GM12892 (cell line): Measurements from ENCODE around the gene NKX6-2.

Source experiments
- POLR2A ChIP-seq: IDR thresholded peaks from 2 replicates; pipeline ENCODE4 v1.6.1; 2011; ENCODE audit warnings: low read depth, low read length, control low read depth
- TAF1 ChIP-seq: IDR thresholded peaks from 2 replicates; pipeline ENCODE4 v1.6.1; 2011; ENCODE audit warnings: low read depth, mild to moderate bottlenecking, control low read depth, low read length, borderline replicate concordance

GRCh38 chr10:132774181-132774901 is 11.6 kb downstream of the NKX6-2 start:
- TF ChIP-seq POLR2A (no peak), TAF1 (no peak)
